GM12878 (cell line): ENCODE data around the gene SELPLG. TPM values are rescaled to one million over a fixed set of nuclear protein-coding genes. Genes with fewer than 3 reads are reported as not detected.
A peak's percentile ranks its signal among the peaks of the same experiment; 100 is the strongest.

Source experiments
- ATAC-seq: fragments of 200-7000 bp; cut with Tn5 transposase; 3 replicates; pipeline ENCODE4 v1.9.1; 2020; ENCODE audit warnings: mild to moderate bottlenecking, moderate library complexity
- BruUV-seq: library from RNA; stranded (reverse); fragments of 400-500 nt; replicated peaks from 2 replicates; lab custom pipeline; 2021; lab: Mats Ljungman, UMichigan
- CTCF ChIA-PET: fragments of 300-600 bp; sonication (Branson Sonifier 250); formaldehyde crosslinking; extraction: SDS; loops from one replicate; lab custom pipeline; 2021; ENCODE audit warnings: inconsistent platforms; lab: Yijun Ruan, JAX
- POLR2A ChIA-PET: fragments of 350-600 bp; formaldehyde crosslinking; extraction: SDS; loops from one replicate; lab custom pipeline; 2021; ENCODE audit warnings: inconsistent platforms; lab: Charles Lee
- RAD21 ChIA-PET: fragments of 300-600 bp; sonication (Branson Sonifier 250); formaldehyde crosslinking; loops from one replicate; lab custom pipeline; 2023; ENCODE audit warnings: antibody characterized with exemption; ENCODE audit not compliant: unreplicated experiment; lab: Charles Lee
- SMC1A ChIA-PET: fragments of 300-600 bp; sonication (Branson Sonifier 250); formaldehyde crosslinking; loops from one replicate; lab custom pipeline; 2023; ENCODE audit not compliant: unreplicated experiment, uncharacterized antibody; lab: Charles Lee
- DNase-seq: peaks from one replicate; pipeline ENCODE4 v3.0.0-alpha.2; 2011; ENCODE audit warnings: low read depth, low spot score
- FAIRE-seq: peaks from 3 replicates; lab custom pipeline; 2011; peaks lifted over from hg19 to GRCh38; lab: Jason Lieb, UNC
- H2AFZ ChIP-seq: 2 replicates; pipeline ENCODE4 v1.6.0; 2011; ENCODE audit warnings: low read depth, low read length, control low read depth; ENCODE audit not compliant: control insufficient read depth
- H3K27ac ChIP-seq: 2 replicates; pipeline ENCODE4 v1.5.1; 2011; ENCODE audit warnings: control low read depth; ENCODE audit not compliant: control insufficient read depth, insufficient read depth
- H3K27me3 ChIP-seq, 2 experiments: replicated peaks in 1 of 2; 2 replicates each; pipeline versions ENCODE4 v1.6.0 to v1.6.1; 2011; ENCODE audit warnings: low read length in 1 of 2; ENCODE audit not compliant: control insufficient read depth in 2 of 2, insufficient read depth in 2 of 2
- H3K36me3 ChIP-seq, 2 experiments: 2 replicates each; pipeline ENCODE4 v1.5.1; 2011; ENCODE audit warnings: low read length in 1 of 2; ENCODE audit not compliant: control insufficient read depth in 2 of 2, insufficient read depth in 2 of 2
- H3K4me1 ChIP-seq: 2 replicates; pipeline ENCODE4 v1.6.1; 2011; ENCODE audit warnings: mild to moderate bottlenecking, low read length, moderate library complexity, mixed read lengths; ENCODE audit not compliant: control insufficient read depth, insufficient read depth
- H3K4me2 ChIP-seq: 2 replicates; pipeline ENCODE4 v1.6.0; 2011; ENCODE audit warnings: control low read depth; ENCODE audit not compliant: control insufficient read depth, insufficient read depth
- H3K4me3 ChIP-seq: fragments of 200-600 bp; sonication (generic); 2 replicates; pipeline ENCODE4 v1.5.1; 2016
- H3K79me2 ChIP-seq: 2 replicates; pipeline ENCODE4 v1.6.0; 2011; ENCODE audit warnings: low read length; ENCODE audit not compliant: control insufficient read depth, insufficient read depth
- H3K9ac ChIP-seq: 2 replicates; pipeline ENCODE4 v1.8.0; 2011; ENCODE audit warnings: low read length, control low read depth, mixed read lengths; ENCODE audit not compliant: control insufficient read depth, insufficient read depth
- H3K9me3 ChIP-seq: replicated peaks from 3 replicates; pipeline ENCODE4 v1.5.1; 2011; ENCODE audit warnings: mild to moderate bottlenecking, low read length; ENCODE audit not compliant: control insufficient read depth, insufficient read depth
- H4K20me1 ChIP-seq: 2 replicates; pipeline ENCODE4 v1.6.0; 2011; ENCODE audit not compliant: control insufficient read depth, insufficient read depth
- EP300 ChIP-seq, 2 experiments: fragments of 150-350 bp in 1 of 2; IDR thresholded peaks; 2 replicates each; pipeline ENCODE4 v1.6.1; 2011 to 2012; ENCODE audit warnings: low read depth in 2 of 2, low read length in 2 of 2, borderline replicate concordance in 1 of 2, improper control_type of control experiment in 1 of 2, inconsistent platforms in 1 of 2; ENCODE audit not compliant: control insufficient read depth in 1 of 2
- GABPA ChIP-seq: IDR thresholded peaks from 2 replicates; pipeline ENCODE4 v1.6.1; 2014; ENCODE audit warnings: antibody characterized with exemption, low read depth, mild to moderate bottlenecking, inconsistent platforms
- NKRF ChIP-seq: fragments of 450-650 bp; conservative IDR thresholded peaks from 2 replicates; pipeline ENCODE4 v1.6.1; 2017; ENCODE audit warnings: mild to moderate bottlenecking, moderate library complexity
- POU2F2 ChIP-seq: IDR thresholded peaks from 3 replicates; pipeline ENCODE4 v1.6.1; 2011; ENCODE audit warnings: low read depth, mild to moderate bottlenecking, low read length, borderline replicate concordance
- RAD51 ChIP-seq: fragments of 450-650 bp; IDR thresholded peaks from 2 replicates; pipeline ENCODE4 v1.6.1; 2016; ENCODE audit warnings: moderate library complexity, mild to moderate bottlenecking, inconsistent platforms
- TBL1XR1 ChIP-seq: IDR thresholded peaks from 2 replicates; pipeline ENCODE4 v1.6.1; 2012; ENCODE audit warnings: low read depth, low read length, improper control_type of control experiment
- YY1 ChIP-seq: IDR thresholded peaks from 2 replicates; pipeline ENCODE4 v1.6.1; 2011; ENCODE audit warnings: low read depth, mild to moderate bottlenecking, low read length
- ZNF384 ChIP-seq: IDR thresholded peaks from 2 replicates; pipeline ENCODE4 v1.6.1; 2012; ENCODE audit warnings: low read depth, mild to moderate bottlenecking, low read length, improper control_type of control experiment, borderline replicate concordance
- WGBS: methylation state at CpG from one replicate; pipeline ENCODE4 v1.1.6; 2016; ENCODE audit warnings: low lambda C conversion rate; ENCODE audit not compliant: insufficient replicate concordance, insufficient coverage; ENCODE audit errors: missing lambda C conversion rate; 5-methylcytosine and 5-hydroxymethylcytosine counted together
- in situ Hi-C: fragments of 300-500 bp; cut with MboI; formaldehyde crosslinking; loops from 9 replicates; pipeline ENCODE4 v1.14.3; 2018; ENCODE audit warnings: mixed read lengths
- intact Hi-C: fragments of 100-400 bp; cut with micrococcal nuclease; formaldehyde crosslinking; loops from one replicate; pipeline ENCODE4 v1.14.2; 2022; ENCODE audit not compliant: unreplicated experiment
- polyA plus RNA-seq, 11 experiments: library from polyadenylated mRNA; depleted of rRNA in 4 of 11; unstranded in 6 of 11; stranded (reverse) in 5 of 11; fragments of >200 nt; fragmentation: Nextera tagmentation in 4 of 11; fragmentation: Illumina TruSeq in 1 of 11; extraction: Ambion mirVana in 4 of 11; extraction: Trizol in 1 of 11; gene quantifications; 1 replicate in 1 of 11; 2 replicates in 10 of 11; pipeline versions ENCODE4 v1.2.1 to v1.2.3, GENCODE V29; 2011 to 2016; ENCODE audit warnings: inconsistent platforms in 2 of 11, missing spikeins in 2 of 11, low read depth in 1 of 11
- total RNA-seq, 4 experiments: library from RNA; depleted of rRNA in 3 of 4; stranded (reverse); fragments of >200 nt in 3 of 4; fragmentation: Illumina TruSeq in 1 of 4; extraction: Trizol in 1 of 4; gene quantifications; 2 replicates each; pipeline versions ENCODE4 v1.2.1 to v1.2.3, GENCODE V29; 2013 to 2021
- TF ChIP-seq, protein P1 (sequence below): fragments of 450-650 bp; IDR thresholded peaks from 2 replicates; pipeline ENCODE4 v1.6.1; 2017; ENCODE audit warnings: mild to moderate bottlenecking, moderate library complexity
- TF ChIP-seq, protein P2 (sequence below): fragments of 450-650 bp; formaldehyde crosslinking; IDR thresholded peaks from 2 replicates; pipeline ENCODE4 v1.4.0; 2020; ENCODE audit warnings: mild to moderate bottlenecking, moderate library complexity

Gene SELPLG
- total and polyA plus RNA-seq, 10 of the 15 experiments (the other 5 are each of a cell fraction or from before 2014, with no cell fraction given), result 3.2 to 32.3 (median 23.9) TPM

GRCh38 chr12:108618079-108618952 is 15.4 kb downstream of the SELPLG start:
- BruUV-seq, result no TSS peak
- no peak overlapping the region for H3K4me2 ChIP-seq
- H4K20me1 ChIP-seq, result no peaks in the 10 kb centered on the region
- H3K79me2 ChIP-seq, result no peaks in the 10 kb centered on the region
- ChIA-PET CTCF (interaction anchor here (0.5 to 17.2 kb wide), 49 partner anchors 8 to 628 kb away, joined by 3 to 866 read pairs (median 4); partner anchors contain the start of genes ALKBH2, ISCU, SART3 and SELPLG), RAD21 (interaction anchor here (0.9 to 15.9 kb wide), 31 partner anchors 16 to 699 kb away, joined by 3 to 633 read pairs (median 5); partner anchors contain the start of genes ALKBH2, FICD, ISCU and SART3), POLR2A (interaction anchor here (0.6 to 8.2 kb wide), 13 partner anchors 8 to 182 kb away, joined by 3 to 211 read pairs (median 6); partner anchors contain the start of genes ISCU and SELPLG), SMC1A (interaction anchor here (0.7 to 11.4 kb wide), 23 partner anchors 12 to 384 kb away, joined by 3 to 718 read pairs (median 5); partner anchors contain the start of genes ISCU, SART3 and SELPLG)
- no peaks in the 10 kb centered on the region for H3K27me3 ChIP-seq
- H3K9me3 ChIP-seq, result peaks cover 13% of the 10 kb centered on the region; the same call in 2 of the 3 replicates
- H2AFZ ChIP-seq, result no peak overlapping the region
- FAIRE-seq (peak; percentile 65), ATAC-seq (peak; percentile 73), DNase-seq (no peak)
- H3K27ac ChIP-seq, result peak overlapping the region; percentile 99
- in situ Hi-C loops (loop anchor here (5.0 kb wide), 2 partner anchors 51 to 286 kb away; no protein-coding TSS in a partner anchor), intact Hi-C loops (loop anchor here (1.0 to 5.0 kb wide), 2 partner anchors 55 to 101 kb away; partner anchors contain the start of gene FICD)
- peaks cover 47% of the 10 kb centered on the region for H3K4me1 ChIP-seq
- 11% methylated on average over 16 of the region's 16 CpGs for WGBS
- H3K4me3 ChIP-seq, result no peak overlapping the region
- H3K36me3 ChIP-seq, result peaks cover 0 to 8% of the 10 kb centered on the region in 2 experiments; a peak in 2 of 4 replicates
- H3K9ac ChIP-seq, result peak overlapping the region; percentile 5; the same call in 1 of the 2 replicates
- TF ChIP-seq POU2F2 (0 out of 3 replicates have a peak, but pooled peaks have one; percentile 31), TBL1XR1 (no peak), ZNF384 (no peak), NKRF (no peak), GABPA (no peak), YY1 (peak; percentile 84), EP300 (IDR thresholded peaks at IDR 0.05; ENCODE audit: borderline replicate concordance in 1 of 2, control insufficient read depth in 1 of 2, low read depth in 2 of 2, low read length in 2 of 2) (no peak), RAD51 (no peak)
- TF ChIP-seq, protein P1, sequence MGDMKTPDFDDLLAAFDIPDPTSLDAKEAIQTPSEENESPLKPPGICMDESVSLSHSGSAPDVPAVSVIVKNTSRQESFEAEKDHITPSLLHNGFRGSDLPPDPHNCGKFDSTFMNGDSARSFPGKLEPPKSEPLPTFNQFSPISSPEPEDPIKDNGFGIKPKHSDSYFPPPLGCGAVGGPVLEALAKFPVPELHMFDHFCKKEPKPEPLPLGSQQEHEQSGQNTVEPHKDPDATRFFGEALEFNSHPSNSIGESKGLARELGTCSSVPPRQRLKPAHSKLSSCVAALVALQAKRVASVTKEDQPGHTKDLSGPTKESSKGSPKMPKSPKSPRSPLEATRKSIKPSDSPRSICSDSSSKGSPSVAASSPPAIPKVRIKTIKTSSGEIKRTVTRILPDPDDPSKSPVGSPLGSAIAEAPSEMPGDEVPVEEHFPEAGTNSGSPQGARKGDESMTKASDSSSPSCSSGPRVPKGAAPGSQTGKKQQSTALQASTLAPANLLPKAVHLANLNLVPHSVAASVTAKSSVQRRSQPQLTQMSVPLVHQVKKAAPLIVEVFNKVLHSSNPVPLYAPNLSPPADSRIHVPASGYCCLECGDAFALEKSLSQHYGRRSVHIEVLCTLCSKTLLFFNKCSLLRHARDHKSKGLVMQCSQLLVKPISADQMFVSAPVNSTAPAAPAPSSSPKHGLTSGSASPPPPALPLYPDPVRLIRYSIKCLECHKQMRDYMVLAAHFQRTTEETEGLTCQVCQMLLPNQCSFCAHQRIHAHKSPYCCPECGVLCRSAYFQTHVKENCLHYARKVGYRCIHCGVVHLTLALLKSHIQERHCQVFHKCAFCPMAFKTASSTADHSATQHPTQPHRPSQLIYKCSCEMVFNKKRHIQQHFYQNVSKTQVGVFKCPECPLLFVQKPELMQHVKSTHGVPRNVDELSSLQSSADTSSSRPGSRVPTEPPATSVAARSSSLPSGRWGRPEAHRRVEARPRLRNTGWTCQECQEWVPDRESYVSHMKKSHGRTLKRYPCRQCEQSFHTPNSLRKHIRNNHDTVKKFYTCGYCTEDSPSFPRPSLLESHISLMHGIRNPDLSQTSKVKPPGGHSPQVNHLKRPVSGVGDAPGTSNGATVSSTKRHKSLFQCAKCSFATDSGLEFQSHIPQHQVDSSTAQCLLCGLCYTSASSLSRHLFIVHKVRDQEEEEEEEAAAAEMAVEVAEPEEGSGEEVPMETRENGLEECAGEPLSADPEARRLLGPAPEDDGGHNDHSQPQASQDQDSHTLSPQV, result peak; percentile 45; the same call in 1 of the 2 replicates
- TF ChIP-seq, protein P2, sequence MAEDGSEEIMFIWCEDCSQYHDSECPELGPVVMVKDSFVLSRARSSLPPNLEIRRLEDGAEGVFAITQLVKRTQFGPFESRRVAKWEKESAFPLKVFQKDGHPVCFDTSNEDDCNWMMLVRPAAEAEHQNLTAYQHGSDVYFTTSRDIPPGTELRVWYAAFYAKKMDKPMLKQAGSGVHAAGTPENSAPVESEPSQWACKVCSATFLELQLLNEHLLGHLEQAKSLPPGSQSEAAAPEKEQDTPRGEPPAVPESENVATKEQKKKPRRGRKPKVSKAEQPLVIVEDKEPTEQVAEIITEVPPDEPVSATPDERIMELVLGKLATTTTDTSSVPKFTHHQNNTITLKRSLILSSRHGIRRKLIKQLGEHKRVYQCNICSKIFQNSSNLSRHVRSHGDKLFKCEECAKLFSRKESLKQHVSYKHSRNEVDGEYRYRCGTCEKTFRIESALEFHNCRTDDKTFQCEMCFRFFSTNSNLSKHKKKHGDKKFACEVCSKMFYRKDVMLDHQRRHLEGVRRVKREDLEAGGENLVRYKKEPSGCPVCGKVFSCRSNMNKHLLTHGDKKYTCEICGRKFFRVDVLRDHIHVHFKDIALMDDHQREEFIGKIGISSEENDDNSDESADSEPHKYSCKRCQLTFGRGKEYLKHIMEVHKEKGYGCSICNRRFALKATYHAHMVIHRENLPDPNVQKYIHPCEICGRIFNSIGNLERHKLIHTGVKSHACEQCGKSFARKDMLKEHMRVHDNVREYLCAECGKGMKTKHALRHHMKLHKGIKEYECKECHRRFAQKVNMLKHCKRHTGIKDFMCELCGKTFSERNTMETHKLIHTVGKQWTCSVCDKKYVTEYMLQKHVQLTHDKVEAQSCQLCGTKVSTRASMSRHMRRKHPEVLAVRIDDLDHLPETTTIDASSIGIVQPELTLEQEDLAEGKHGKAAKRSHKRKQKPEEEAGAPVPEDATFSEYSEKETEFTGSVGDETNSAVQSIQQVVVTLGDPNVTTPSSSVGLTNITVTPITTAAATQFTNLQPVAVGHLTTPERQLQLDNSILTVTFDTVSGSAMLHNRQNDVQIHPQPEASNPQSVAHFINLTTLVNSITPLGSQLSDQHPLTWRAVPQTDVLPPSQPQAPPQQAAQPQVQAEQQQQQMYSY (CRISPR knock-in tag), result no peak
